Ishikawa (cell line): ENCODE results near the gene TP53RK.

Experiments used
- CREB1 ChIP-seq: IDR thresholded peaks from 2 replicates; pipeline ENCODE4 v1.6.1; 2012; ENCODE audit warnings: low read depth
- EGR1 ChIP-seq: IDR thresholded peaks from 2 replicates; pipeline ENCODE4 v1.6.1; 2012
- EP300 ChIP-seq: IDR thresholded peaks from 2 replicates; pipeline ENCODE4 v1.6.1; 2012; ENCODE audit warnings: borderline replicate concordance
- NFIC ChIP-seq: IDR thresholded peaks from 2 replicates; pipeline ENCODE4 v1.6.1; 2012
- RAD21 ChIP-seq: IDR thresholded peaks from 2 replicates; pipeline ENCODE4 v1.6.1; 2012; ENCODE audit warnings: low read depth
- TAF1 ChIP-seq: IDR thresholded peaks from 2 replicates; pipeline ENCODE4 v1.6.1; 2012; ENCODE audit warnings: low read depth, mild to moderate bottlenecking
- TEAD4 ChIP-seq: IDR thresholded peaks from 2 replicates; pipeline ENCODE4 v1.6.1; 2012
- YY1 ChIP-seq: IDR thresholded peaks from 2 replicates; pipeline ENCODE4 v1.6.1; 2012; ENCODE audit warnings: low read depth

- TF ChIP-seq TAF1 (no peak), EGR1 (no peak), RAD21 (no peak), TEAD4 (no peak), EP300 (no peak), NFIC (no peak), YY1 (no peak), CREB1 (no peak)
Observed at GRCh38 chr20:46715292-46715756, 26.1 kb upstream of the TP53RK start.
